K562 (cell line): Measurements from ENCODE around the gene TIMM44. TPM values are rescaled to one million over a fixed set of nuclear protein-coding genes. Genes with fewer than 3 reads are reported as not detected.
A peak's percentile ranks its signal among the peaks of the same experiment; 100 is the strongest.

Experiments
- ATAC-seq: fragments of 200-7000 bp; cut with Tn5 transposase; 3 replicates; pipeline ENCODE4 v1.9.1; 2020; ENCODE audit warnings: moderate library complexity
- BruUV-seq: library from RNA; stranded (reverse); fragments of 400-500 nt; replicated peaks from 2 replicates; lab custom pipeline; 2021; lab: Mats Ljungman, UMichigan
- CTCF ChIA-PET: fragments of 300-600 bp; formaldehyde crosslinking; extraction: SDS; loops from one replicate; lab custom pipeline; 2021; ENCODE audit warnings: low intra/inter-chr PET ratio; lab: Yijun Ruan, JAX
- POLR2A ChIA-PET: fragments of 300-600, 350-650 bp; sonication (Branson Sonifier 250); formaldehyde crosslinking; extraction: SDS; loops from one replicate; lab custom pipeline; 2021; ENCODE audit warnings: antibody characterized with exemption, inconsistent platforms; lab: Yijun Ruan, JAX
- DNase-seq, 4 experiments: peaks; one replicate each; pipeline versions ENCODE4 v3.0.0 to v3.0.0-alpha.2; 2011 to 2018; ENCODE audit warnings: low spot score in 3 of 4, mixed read lengths in 3 of 4; ENCODE audit errors: extremely low read depth in 1 of 4
- FAIRE-seq: peaks from 2 replicates; lab custom pipeline; 2011; peaks lifted over from hg19 to GRCh38; lab: Jason Lieb, UNC
- H2AFZ ChIP-seq: 2 replicates; pipeline ENCODE4 v1.6.0; 2011; ENCODE audit warnings: low read depth, low read length, control low read depth, inconsistent platforms
- H3K27ac ChIP-seq: fragments of 200-600 bp; 3 replicates; pipeline ENCODE4 v1.8.0; 2011; ENCODE audit warnings: low read depth, mild to moderate bottlenecking, control low read depth, inconsistent platforms, low read length, moderate library complexity, mixed read lengths; ENCODE audit errors: extremely low read depth
- H3K27me3 ChIP-seq, 2 experiments: fragments of 300-600 bp in 1 of 2; 2 replicates in 1 of 2; 3 replicates in 1 of 2; pipeline versions ENCODE4 v1.6.0 to v1.8.0; 2011; ENCODE audit warnings: inconsistent platforms in 2 of 2, low read length in 2 of 2, mild to moderate bottlenecking in 1 of 2, mixed read lengths in 1 of 2, moderate library complexity in 1 of 2; ENCODE audit not compliant: control insufficient read depth in 2 of 2, insufficient read depth in 2 of 2
- H3K36me3 ChIP-seq: fragments of 300-600 bp; 3 replicates; pipeline ENCODE4 v1.8.0; 2011; ENCODE audit warnings: mild to moderate bottlenecking, low read length, inconsistent platforms; ENCODE audit not compliant: control insufficient read depth, insufficient read depth
- H3K4me1 ChIP-seq, 2 experiments: fragments of 200-600 bp in 1 of 2; replicated peaks in 1 of 2; 2 replicates in 1 of 2; 3 replicates in 1 of 2; pipeline versions ENCODE4 v1.5.1 to v1.8.0; 2011; ENCODE audit warnings: inconsistent platforms in 2 of 2, low read length in 2 of 2, mild to moderate bottlenecking in 1 of 2, mixed read lengths in 1 of 2, moderate library complexity in 1 of 2; ENCODE audit not compliant: control insufficient read depth in 2 of 2, insufficient read depth in 2 of 2
- H3K4me2 ChIP-seq: 2 replicates; pipeline ENCODE4 v1.6.1; 2011; ENCODE audit warnings: low read length, control low read depth, inconsistent platforms, mixed read lengths; ENCODE audit not compliant: insufficient read depth
- H3K4me3 ChIP-seq: fragments of 200-600 bp; sonication (generic), shearing (Covaris generic); 2 replicates; pipeline ENCODE4 v1.5.1; 2016; ENCODE audit warnings: control low read depth, inconsistent platforms
- H3K79me2 ChIP-seq: fragments of 200-600 bp; 3 replicates; pipeline ENCODE4 v1.8.0; 2011; ENCODE audit warnings: low read length, inconsistent platforms; ENCODE audit not compliant: control insufficient read depth, insufficient read depth
- H3K9ac ChIP-seq, 2 experiments: 2 replicates each; pipeline versions ENCODE4 v1.6.0 to v1.6.1; 2011; ENCODE audit warnings: low read depth in 2 of 2, low read length in 2 of 2, control low read depth in 1 of 2, inconsistent platforms in 1 of 2, mild to moderate bottlenecking in 1 of 2, mixed read lengths in 1 of 2; ENCODE audit not compliant: insufficient read depth in 1 of 2
- H3K9me1 ChIP-seq: one replicate; pipeline ENCODE4 v1.6.0; 2011; ENCODE audit warnings: inconsistent platforms, mild to moderate bottlenecking, low read length, moderate library complexity; ENCODE audit not compliant: control insufficient read depth, insufficient read depth
- H3K9me3 ChIP-seq: replicated peaks from 2 replicates; pipeline ENCODE4 v1.5.1; 2011; ENCODE audit warnings: low read depth, low read length, inconsistent platforms; ENCODE audit not compliant: control insufficient read depth, insufficient read depth
- H4K20me1 ChIP-seq: replicated peaks from 2 replicates; pipeline ENCODE4 v1.6.1; 2011; ENCODE audit warnings: low read length, inconsistent platforms, mixed read lengths; ENCODE audit not compliant: control insufficient read depth, insufficient read depth
- CREM ChIP-seq: IDR thresholded peaks from 2 replicates; pipeline ENCODE4 v1.6.1; 2014; ENCODE audit warnings: antibody characterized with exemption, low read depth
- NFE2L1 ChIP-seq: fragments of 450-650 bp; IDR thresholded peaks from 2 replicates; pipeline ENCODE4 v1.6.1; 2016; ENCODE audit warnings: missing genetic modification characterization, low read depth, mild to moderate bottlenecking, missing compliant biosample characterization, moderate library complexity, borderline replicate concordance
- PML ChIP-seq: IDR thresholded peaks from 2 replicates; pipeline ENCODE4 v1.6.1; 2012; ENCODE audit warnings: low read length, inconsistent platforms
- RAD51 ChIP-seq: fragments of 450-650 bp; IDR thresholded peaks from 2 replicates; pipeline ENCODE4 v1.7.1; 2016; ENCODE audit warnings: low read depth, mild to moderate bottlenecking, borderline replicate concordance
- TAF7 ChIP-seq: fragments of 450-650 bp; IDR thresholded peaks from 2 replicates; pipeline ENCODE4 v1.6.1; 2016; ENCODE audit warnings: missing genetic modification characterization, missing compliant biosample characterization
- ZNF316 ChIP-seq: fragments of 450-650 bp; IDR thresholded peaks from 2 replicates; pipeline ENCODE4 v1.6.1; 2016
- ZNF384 ChIP-seq: IDR thresholded peaks from 2 replicates; pipeline ENCODE4 v1.6.1; 2012; ENCODE audit warnings: low read depth, low read length, improper control_type of control experiment
- WGBS: fragments of 100-300 bp; shearing (Covaris generic); methylation state at CpG from one replicate; pipeline ENCODE4 v1.1.6; 2016; ENCODE audit warnings: low coverage, mixed read lengths; ENCODE audit not compliant: insufficient coverage; ENCODE audit errors: missing lambda C conversion rate; 5-methylcytosine and 5-hydroxymethylcytosine counted together
- in situ Hi-C: fragments of 300-500 bp; cut with MboI; formaldehyde crosslinking; loops from 4 replicates; pipeline ENCODE4 v1.15.0; 2018; ENCODE audit warnings: inconsistent platforms, mixed read lengths
- intact Hi-C: fragments of 100-400 bp; cut with micrococcal nuclease; formaldehyde crosslinking; loops from 2 replicates; pipeline ENCODE4 v1.14.2; 2022
- polyA plus RNA-seq, 8 experiments: library from polyadenylated mRNA; depleted of rRNA in 4 of 8; stranded (reverse) in 5 of 8; unstranded in 3 of 8; fragments of >200 nt; fragmentation: Nextera tagmentation in 2 of 8; fragmentation: Illumina TruSeq in 1 of 8; extraction: Ambion mirVana in 2 of 8; extraction: Trizol in 1 of 8; gene quantifications; 2 replicates each; pipeline versions ENCODE4 v1.2.1 to v1.2.3, GENCODE V29; 2011 to 2014; ENCODE audit warnings: inconsistent platforms in 1 of 8, missing spikeins in 1 of 8
- total RNA-seq, 7 experiments: library from RNA; depleted of rRNA in 6 of 7; stranded (reverse); fragments of >200 nt in 6 of 7; fragmentation: Illumina TruSeq in 2 of 7; extraction: Trizol in 2 of 7; gene quantifications; 2 replicates each; pipeline versions ENCODE4 v1.2.1 to v1.2.3, GENCODE V29; 2011 to 2021; ENCODE audit warnings: low replicate concordance in 1 of 7
- TF ChIP-seq, protein P1 (sequence below): fragments of 200-600 bp; sonication (generic); IDR thresholded peaks from one replicate; pipeline ENCODE4 v1.6.1; 2012; ENCODE audit warnings: mild to moderate bottlenecking, low read depth, low read length, inconsistent platforms
- TF ChIP-seq, protein P2 (sequence below): fragments of 250-450 bp; sonication (Bioruptor Pico); IDR thresholded peaks from 2 replicates; pipeline ENCODE4 v1.4.0; 2020; ENCODE audit warnings: borderline replicate concordance

TIMM44 gene
- total and polyA plus RNA-seq, 9 of the 15 experiments (the other 6 are each of a cell fraction or from before 2014, with no cell fraction given): 10.3 to 231 (median 89.3) TPM

DNA sequence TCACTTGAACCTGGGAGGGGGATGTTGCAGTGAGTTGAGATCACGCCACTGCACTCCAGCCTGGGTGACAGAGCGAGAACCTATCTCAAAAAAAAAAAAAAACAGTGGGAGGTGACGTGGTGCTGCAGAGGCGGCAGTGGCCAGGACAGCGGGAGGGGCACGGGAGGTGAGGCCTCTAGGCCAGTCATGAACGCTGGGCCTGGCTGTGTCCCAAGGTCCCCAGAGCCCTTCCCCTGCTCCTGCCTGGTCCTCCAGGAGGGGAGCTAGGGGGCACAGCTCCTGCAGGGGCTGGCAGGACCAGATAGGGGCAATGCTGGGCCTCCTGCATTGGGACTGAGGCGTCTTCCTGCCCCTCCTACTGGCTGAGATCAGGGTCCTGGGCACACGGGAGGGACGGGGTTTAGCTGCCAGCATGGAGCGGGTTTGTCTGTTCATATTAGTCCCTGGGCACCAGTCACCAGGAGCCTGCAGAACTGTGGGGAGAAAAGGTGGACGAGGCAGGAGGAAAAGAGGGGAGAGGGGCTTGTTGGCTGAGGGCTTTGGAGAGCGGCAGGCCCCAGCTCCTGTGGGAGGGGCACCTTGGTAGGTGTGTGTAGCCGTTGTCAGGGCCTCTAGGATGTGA is 35.3 kb downstream of the TIMM44 start:
- Histone ChIP-seq H3K9me1 (peaks cover 7% of the 10 kb centered on the region), H2AFZ (no peak overlapping the region), H3K4me2 (no peak overlapping the region; the same call in 1 of the 2 replicates), H3K9ac (peak overlapping the region; percentile 43 to 82; a peak in 3 of 4 replicates), H3K27ac (0 out of 3 replicates have a peak overlapping the region, but pooled peaks have one; percentile 5), H4K20me1 (no peaks in the 10 kb centered on the region), H3K27me3 (no peaks in the 10 kb centered on the region), H3K36me3 (peaks cover 61% of the 10 kb centered on the region; the same call in 2 of the 3 replicates), H3K4me3 (no peak overlapping the region), H3K9me3 (no peaks in the 10 kb centered on the region), H3K4me1 (peaks cover 8 to 86% of the 10 kb centered on the region in 2 experiments; a peak in 4 of 5 replicates), H3K79me2 (peaks cover 46% of the 10 kb centered on the region)
- DNase-seq: peak in 2 of 4 experiments; percentile 50 to 63
- ChIA-PET POLR2A (interaction anchor here (0.6 to 1.0 kb wide), 2 partner anchors 12 to 13 kb away, joined by 4 to 8 read pairs; partner anchors contain the start of gene SNAPC2), CTCF (no interaction called here)
- in situ Hi-C loops: no loop called here
- peak; percentile 49 for FAIRE-seq
- WGBS: 59% methylated on average over 11 of the region's 14 CpGs
- ATAC-seq: peak; percentile 16
- intact Hi-C loops: no loop called here
- BruUV-seq: no TSS peak
- TF ChIP-seq TAF7 (no peak), RAD51 (no peak), PML (no peak), ZNF316 (no peak), CREM (peak; percentile 52), NFE2L1 (tag) (no peak), ZNF384 (peak; percentile 97)
- TF ChIP-seq, protein P1, sequence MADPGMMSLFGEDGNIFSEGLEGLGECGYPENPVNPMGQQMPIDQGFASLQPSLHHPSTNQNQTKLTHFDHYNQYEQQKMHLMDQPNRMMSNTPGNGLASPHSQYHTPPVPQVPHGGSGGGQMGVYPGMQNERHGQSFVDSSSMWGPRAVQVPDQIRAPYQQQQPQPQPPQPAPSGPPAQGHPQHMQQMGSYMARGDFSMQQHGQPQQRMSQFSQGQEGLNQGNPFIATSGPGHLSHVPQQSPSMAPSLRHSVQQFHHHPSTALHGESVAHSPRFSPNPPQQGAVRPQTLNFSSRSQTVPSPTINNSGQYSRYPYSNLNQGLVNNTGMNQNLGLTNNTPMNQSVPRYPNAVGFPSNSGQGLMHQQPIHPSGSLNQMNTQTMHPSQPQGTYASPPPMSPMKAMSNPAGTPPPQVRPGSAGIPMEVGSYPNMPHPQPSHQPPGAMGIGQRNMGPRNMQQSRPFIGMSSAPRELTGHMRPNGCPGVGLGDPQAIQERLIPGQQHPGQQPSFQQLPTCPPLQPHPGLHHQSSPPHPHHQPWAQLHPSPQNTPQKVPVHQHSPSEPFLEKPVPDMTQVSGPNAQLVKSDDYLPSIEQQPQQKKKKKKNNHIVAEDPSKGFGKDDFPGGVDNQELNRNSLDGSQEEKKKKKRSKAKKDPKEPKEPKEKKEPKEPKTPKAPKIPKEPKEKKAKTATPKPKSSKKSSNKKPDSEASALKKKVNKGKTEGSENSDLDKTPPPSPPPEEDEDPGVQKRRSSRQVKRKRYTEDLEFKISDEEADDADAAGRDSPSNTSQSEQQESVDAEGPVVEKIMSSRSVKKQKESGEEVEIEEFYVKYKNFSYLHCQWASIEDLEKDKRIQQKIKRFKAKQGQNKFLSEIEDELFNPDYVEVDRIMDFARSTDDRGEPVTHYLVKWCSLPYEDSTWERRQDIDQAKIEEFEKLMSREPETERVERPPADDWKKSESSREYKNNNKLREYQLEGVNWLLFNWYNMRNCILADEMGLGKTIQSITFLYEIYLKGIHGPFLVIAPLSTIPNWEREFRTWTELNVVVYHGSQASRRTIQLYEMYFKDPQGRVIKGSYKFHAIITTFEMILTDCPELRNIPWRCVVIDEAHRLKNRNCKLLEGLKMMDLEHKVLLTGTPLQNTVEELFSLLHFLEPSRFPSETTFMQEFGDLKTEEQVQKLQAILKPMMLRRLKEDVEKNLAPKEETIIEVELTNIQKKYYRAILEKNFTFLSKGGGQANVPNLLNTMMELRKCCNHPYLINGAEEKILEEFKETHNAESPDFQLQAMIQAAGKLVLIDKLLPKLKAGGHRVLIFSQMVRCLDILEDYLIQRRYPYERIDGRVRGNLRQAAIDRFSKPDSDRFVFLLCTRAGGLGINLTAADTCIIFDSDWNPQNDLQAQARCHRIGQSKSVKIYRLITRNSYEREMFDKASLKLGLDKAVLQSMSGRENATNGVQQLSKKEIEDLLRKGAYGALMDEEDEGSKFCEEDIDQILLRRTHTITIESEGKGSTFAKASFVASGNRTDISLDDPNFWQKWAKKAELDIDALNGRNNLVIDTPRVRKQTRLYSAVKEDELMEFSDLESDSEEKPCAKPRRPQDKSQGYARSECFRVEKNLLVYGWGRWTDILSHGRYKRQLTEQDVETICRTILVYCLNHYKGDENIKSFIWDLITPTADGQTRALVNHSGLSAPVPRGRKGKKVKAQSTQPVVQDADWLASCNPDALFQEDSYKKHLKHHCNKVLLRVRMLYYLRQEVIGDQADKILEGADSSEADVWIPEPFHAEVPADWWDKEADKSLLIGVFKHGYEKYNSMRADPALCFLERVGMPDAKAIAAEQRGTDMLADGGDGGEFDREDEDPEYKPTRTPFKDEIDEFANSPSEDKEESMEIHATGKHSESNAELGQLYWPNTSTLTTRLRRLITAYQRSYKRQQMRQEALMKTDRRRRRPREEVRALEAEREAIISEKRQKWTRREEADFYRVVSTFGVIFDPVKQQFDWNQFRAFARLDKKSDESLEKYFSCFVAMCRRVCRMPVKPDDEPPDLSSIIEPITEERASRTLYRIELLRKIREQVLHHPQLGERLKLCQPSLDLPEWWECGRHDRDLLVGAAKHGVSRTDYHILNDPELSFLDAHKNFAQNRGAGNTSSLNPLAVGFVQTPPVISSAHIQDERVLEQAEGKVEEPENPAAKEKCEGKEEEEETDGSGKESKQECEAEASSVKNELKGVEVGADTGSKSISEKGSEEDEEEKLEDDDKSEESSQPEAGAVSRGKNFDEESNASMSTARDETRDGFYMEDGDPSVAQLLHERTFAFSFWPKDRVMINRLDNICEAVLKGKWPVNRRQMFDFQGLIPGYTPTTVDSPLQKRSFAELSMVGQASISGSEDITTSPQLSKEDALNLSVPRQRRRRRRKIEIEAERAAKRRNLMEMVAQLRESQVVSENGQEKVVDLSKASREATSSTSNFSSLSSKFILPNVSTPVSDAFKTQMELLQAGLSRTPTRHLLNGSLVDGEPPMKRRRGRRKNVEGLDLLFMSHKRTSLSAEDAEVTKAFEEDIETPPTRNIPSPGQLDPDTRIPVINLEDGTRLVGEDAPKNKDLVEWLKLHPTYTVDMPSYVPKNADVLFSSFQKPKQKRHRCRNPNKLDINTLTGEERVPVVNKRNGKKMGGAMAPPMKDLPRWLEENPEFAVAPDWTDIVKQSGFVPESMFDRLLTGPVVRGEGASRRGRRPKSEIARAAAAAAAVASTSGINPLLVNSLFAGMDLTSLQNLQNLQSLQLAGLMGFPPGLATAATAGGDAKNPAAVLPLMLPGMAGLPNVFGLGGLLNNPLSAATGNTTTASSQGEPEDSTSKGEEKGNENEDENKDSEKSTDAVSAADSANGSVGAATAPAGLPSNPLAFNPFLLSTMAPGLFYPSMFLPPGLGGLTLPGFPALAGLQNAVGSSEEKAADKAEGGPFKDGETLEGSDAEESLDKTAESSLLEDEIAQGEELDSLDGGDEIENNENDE: no peak
- TF ChIP-seq, protein P2, sequence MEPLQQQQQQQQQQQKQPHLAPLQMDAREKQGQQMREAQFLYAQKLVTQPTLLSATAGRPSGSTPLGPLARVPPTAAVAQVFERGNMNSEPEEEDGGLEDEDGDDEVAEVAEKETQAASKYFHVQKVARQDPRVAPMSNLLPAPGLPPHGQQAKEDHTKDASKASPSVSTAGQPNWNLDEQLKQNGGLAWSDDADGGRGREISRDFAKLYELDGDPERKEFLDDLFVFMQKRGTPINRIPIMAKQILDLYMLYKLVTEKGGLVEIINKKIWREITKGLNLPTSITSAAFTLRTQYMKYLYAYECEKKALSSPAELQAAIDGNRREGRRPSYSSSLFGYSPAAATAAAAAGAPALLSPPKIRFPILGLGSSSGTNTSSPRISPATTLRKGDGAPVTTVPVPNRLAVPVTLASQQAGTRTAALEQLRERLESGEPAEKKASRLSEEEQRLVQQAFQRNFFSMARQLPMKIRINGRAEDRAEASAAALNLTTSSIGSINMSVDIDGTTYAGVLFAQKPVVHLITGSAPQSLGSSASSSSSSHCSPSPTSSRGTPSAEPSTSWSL (CRISPR knock-in tag): no peak
